Fibroblast of the aortic adventitia (primary cell): ENCODE data around the gene MFSD6. TPM values are rescaled to one million over a fixed set of nuclear protein-coding genes. Genes with fewer than 3 reads are reported as not detected.

Experiments used
- DNase-seq: peaks from one replicate; pipeline ENCODE4 v3.0.0-alpha.2; 2010; ENCODE audit warnings: low read depth
- H3K4me3 ChIP-seq: 2 replicates; pipeline ENCODE4 v1.5.1; 2011; ENCODE audit warnings: low read depth, mild to moderate bottlenecking, control low read depth, low read length, moderate library complexity
- CTCF ChIP-seq: IDR thresholded peaks from 2 replicates; pipeline ENCODE4 v1.5.1; 2011; ENCODE audit warnings: mild to moderate bottlenecking, low read length, control low read depth, inconsistent platforms; ENCODE audit not compliant: insufficient read depth
- total RNA-seq: library from RNA; depleted of rRNA; stranded (reverse); fragments of >200 nt; gene quantifications from 2 replicates; pipeline ENCODE4 v1.2.3, GENCODE V29; 2012; ENCODE audit warnings: low replicate concordance

MFSD6 gene
- total RNA-seq, 1 donor = 8.0 TPM

- no peak for TF ChIP-seq CTCF
- no peak for DNase-seq
- peak overlapping the region; percentile 63 for H3K4me3 ChIP-seq
Measured at GRCh38 chr2:190408538-190409271, 550 bp downstream of the MFSD6 start.

GRCh38 chr2:190409616-190410015 lies 1.5 kb downstream of the MFSD6 start:
- no peak for DNase-seq
- TF ChIP-seq CTCF = no peak
- H3K4me3 ChIP-seq = no peak overlapping the region

GRCh38 chr2:190410166-190410565 lies 2.0 kb downstream of the MFSD6 start:
- no peak for TF ChIP-seq CTCF
- DNase-seq = no peak
- H3K4me3 ChIP-seq = no peak overlapping the region

- DNase-seq = no peak
- no peak overlapping the region for H3K4me3 ChIP-seq
- TF ChIP-seq CTCF = no peak
Measured at GRCh38 chr2:190412966-190413365, 4.8 kb downstream of the MFSD6 start.

- no peak overlapping the region for H3K4me3 ChIP-seq
- no peak for TF ChIP-seq CTCF
- no peak for DNase-seq
Measured at GRCh38 chr2:190413421-190413820, 5.3 kb downstream of the MFSD6 start.

- H3K4me3 ChIP-seq = no peak overlapping the region
- DNase-seq = no peak
- no peak for TF ChIP-seq CTCF
Measured at GRCh38 chr2:190415251-190415650, 7.1 kb downstream of the MFSD6 start.
